ENCODE measurements around the gene SPAAR.

The SPAAR gene

DNA sequence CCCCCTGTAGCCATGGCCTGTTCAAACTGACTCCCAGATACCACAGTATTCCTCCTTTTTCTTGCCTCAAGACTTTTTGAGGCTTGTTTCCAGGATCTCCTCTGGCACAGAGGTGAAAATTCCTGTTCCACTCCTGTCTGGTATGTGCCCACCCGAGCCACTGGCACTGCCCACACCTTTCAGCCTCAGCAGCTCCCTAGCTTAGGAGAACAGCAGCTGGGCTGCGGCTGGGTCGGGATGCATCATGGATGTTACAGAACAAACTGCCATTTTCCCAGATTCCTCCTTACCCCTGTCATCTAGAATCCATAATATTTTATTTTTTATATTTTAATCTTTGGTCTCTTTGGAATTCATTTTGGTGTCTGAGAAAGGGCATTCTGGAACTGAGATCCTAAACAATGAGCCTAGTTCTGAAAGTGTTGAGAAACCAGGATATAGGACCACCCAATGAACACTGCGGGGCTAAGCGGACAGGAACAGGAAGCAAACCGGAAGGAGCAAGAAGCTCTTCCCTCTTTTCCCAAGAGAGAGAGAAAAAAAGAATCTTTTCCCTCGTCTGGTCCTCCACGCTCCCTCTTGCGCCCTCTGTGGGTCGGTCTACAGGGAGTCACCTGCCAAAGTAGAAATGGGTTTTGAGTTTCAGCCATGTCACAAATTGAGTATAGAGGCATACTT lies 36.2 kb downstream of the SPAAR start:
- peak in 33 of 58 donors; percentile 2 to 67 (median 29) for DNase-seq

DNA sequence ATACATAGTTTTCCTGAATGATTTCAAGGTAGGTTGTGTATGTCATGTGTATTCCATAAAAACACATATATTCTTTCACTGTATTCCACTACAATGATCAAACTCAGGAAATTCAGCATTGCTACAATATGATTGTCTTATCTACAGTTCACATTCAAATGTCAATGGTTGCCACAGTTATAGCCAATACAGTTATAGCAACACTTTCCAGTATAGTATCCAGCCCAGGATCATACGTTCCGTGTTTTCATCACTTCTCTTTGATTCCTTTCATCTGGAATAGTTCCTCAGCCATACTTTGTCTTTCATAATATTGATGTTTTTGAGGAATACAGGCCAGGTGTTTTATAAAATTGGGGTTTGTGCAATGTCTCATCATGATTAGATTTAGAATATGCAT lies 39.2 kb downstream of the SPAAR start:
- no peak for DNase-seq

DNA sequence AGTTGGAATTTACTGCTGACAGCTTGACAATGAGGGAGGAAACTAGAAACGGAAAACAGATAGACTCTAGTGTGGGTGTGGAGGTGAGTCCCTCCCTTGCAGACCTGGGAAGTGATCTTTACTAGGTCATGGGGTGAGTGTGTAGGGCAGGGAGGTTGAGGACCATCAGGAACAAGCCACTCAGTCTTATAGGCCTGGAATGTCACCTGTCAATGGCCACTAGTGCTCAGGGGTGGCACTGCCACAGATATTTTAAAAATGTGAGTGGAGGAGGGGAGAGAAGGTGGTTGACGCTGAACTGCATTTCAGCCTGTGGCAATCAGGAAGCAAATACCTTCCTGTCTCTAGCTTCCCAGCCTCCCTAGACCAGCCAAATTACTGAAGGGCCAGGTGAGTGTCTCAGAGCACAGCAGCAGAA lies 39.6 kb downstream of the SPAAR start:
- no peak for DNase-seq

DNA sequence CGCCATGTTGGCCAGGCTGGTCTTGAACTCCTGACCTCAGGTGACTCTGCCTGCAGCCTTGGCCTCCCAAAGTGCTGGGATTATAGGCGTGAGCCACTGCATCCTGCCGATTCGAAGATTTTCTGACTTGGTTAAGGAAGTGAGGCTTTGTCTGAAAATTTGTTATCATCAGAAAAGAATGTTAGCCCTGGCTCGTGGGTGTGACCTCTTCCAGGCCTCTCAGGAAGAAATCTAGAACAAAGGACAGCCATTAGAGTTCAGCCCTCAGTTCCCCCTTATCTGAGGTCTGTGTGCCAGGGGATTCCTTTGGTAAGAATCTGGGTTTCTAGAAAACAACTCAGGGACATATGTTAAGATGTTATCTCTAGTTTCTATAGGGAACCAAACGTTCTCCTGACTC lies 42.4 kb downstream of the SPAAR start:
- no peak for DNase-seq

- DNase-seq, result no peak
Measured at GRCh38 chr9:35952526-35953191, 43.4 kb downstream of the SPAAR start.

DNA sequence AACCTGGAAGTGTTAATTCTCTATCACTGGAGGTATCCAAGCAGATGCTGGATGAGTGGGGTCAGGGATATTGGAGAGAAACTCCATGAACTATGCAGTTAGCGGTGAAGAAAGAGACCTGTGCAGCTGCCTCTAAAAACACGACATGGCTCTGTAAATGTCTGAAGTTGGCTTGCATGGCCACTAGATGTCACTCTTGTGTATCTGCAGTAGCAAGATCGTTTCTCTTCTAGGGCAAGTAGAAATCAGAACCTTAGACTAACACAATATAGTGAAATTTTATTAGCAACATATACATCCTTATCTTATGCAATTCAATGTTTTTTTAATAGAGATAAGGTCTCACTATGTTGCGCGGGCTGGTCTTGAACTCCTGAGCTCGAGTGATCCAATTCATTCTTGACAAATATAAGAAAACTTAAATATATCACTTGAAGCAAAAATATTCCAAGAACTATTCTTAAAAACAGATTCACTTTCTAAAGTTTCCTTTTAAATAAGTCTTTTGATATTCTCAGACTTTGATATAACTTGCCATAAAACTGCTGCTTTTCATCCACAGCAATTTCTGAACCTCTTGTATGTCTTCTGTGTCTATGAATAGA lies 45.8 kb downstream of the SPAAR start:
- peak in 26 of 58 donors; percentile 4 to 70 (median 26) for DNase-seq

GRCh38 chr9:35956651-35957050 lies 47.4 kb downstream of the SPAAR start:
- no peak for DNase-seq

GRCh38 chr9:35958104-35958837 lies 49.0 kb downstream of the SPAAR start, which contains the start of gene OR2S2:
Gene OR2S2, minus strand, starts transcription at chr9:35958154. Its CDS starts 56 bp downstream, at chr9:35958098.
- no peak for DNase-seq

DNA sequence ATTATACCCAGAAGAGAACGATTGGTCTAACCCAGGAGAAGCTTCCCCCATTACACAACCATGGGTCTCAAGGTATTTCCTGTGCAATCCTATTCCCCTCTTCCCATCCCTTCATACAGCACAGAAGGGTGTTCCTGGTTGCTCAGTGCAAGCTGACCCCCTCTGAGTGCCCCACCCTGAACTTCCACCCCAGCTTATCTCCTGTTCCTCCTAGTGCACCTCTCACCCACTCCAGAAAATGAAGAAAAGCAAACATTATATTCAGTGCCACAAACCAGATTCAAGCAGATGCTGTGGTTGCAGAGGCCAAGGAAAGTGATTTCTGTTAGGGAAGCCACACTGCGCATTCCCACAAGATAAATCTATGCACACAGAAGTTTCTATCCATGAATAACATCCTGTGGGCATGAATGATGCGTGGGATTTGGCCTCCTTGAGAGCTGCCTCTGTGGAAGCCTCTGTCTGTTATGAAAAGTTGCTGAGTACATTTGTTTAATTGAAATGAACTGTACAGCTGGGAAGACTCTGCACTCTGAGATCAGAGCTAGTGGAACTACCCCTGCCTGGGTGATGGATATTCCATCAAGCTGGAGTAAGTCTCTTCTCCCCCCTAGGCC lies 50.9 kb downstream of the SPAAR start:
- DNase-seq, result peak in 10 of 58 donors; percentile 7 to 69 (median 30)
